ENCODE data around the gene IL26.

DNA sequence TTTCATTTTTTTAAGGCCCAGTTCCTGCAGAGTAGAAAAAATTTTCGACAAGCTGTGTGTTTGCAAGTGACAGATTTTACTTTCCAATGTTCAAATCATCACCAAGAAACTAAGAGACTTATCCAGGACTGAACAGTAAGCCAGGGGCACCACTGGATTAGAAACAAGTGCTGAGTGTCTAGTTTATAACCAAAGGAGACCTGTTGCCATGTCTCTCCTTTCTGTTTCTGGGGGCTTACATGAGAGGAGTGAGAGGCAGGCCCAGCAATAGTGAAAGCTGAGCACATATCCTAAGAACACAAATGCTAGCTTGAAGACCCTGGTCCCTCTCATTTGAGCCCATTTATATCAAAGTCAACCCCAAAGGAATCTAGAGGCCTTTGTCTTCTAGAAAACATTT lies 69.0 kb downstream of the IL26 start:
- no peak for TF ChIP-seq POLR2A (IDR thresholded peaks at IDR 0.05)
- TF ChIP-seq, protein P1, sequence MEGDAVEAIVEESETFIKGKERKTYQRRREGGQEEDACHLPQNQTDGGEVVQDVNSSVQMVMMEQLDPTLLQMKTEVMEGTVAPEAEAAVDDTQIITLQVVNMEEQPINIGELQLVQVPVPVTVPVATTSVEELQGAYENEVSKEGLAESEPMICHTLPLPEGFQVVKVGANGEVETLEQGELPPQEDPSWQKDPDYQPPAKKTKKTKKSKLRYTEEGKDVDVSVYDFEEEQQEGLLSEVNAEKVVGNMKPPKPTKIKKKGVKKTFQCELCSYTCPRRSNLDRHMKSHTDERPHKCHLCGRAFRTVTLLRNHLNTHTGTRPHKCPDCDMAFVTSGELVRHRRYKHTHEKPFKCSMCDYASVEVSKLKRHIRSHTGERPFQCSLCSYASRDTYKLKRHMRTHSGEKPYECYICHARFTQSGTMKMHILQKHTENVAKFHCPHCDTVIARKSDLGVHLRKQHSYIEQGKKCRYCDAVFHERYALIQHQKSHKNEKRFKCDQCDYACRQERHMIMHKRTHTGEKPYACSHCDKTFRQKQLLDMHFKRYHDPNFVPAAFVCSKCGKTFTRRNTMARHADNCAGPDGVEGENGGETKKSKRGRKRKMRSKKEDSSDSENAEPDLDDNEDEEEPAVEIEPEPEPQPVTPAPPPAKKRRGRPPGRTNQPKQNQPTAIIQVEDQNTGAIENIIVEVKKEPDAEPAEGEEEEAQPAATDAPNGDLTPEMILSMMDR (IDR thresholded peaks at IDR 0.05) = no peak
